T47D (cell line): ENCODE measurements around the gene SH3GL3.

Experiments
- DNase-seq, 2 experiments: peaks; one replicate each; pipeline versions ENCODE4 v3.0.0 to v3.0.0-alpha.2; 2011 to 2012; ENCODE audit warnings: low read depth in 1 of 2, low spot score in 1 of 2
- JUND ChIP-seq: IDR thresholded peaks from 2 replicates; pipeline ENCODE4 v1.6.1; 2012; ENCODE audit warnings: low read depth
- in situ Hi-C: cut with HindIII; loops from 2 replicates; pipeline ENCODE4 v1.10.0; 2016; ENCODE audit warnings: low sequenced_read_pairs, low pct_unique_long_range_greater_than_20kb

The SH3GL3 gene

GRCh38 chr15:83446904-83447709, at the start of gene SH3GL3:
Gene SH3GL3 (plus strand): TSS chr15:83447341. CDS start chr15:83447534, 193 bp downstream.
- peak; percentile 77 to 89 for DNase-seq
- no peak for TF ChIP-seq JUND
- in situ Hi-C loops: no loop called here

GRCh38 chr15:83398626-83399025, 48.5 kb upstream of the SH3GL3 start:
- in situ Hi-C loops: no loop called here
- no peak for TF ChIP-seq JUND
- no peak for DNase-seq

- in situ Hi-C loops: no loop called here
- DNase-seq: no peak
Observed at GRCh38 chr15:83404121-83404520, 43.0 kb upstream of the SH3GL3 start.

GRCh38 chr15:83410532-83410931, 36.6 kb upstream of the SH3GL3 start:
- peak in 1 of 2 experiments; percentile 34 for DNase-seq
- TF ChIP-seq JUND: no peak
- in situ Hi-C loops: no loop called here

More at GRCh38 chr15:83404121-83404520, 43.0 kb upstream of the SH3GL3 start:
- no peak for TF ChIP-seq JUND

- in situ Hi-C loops: no loop called here
- no peak for DNase-seq
- TF ChIP-seq JUND: no peak
Observed at GRCh38 chr15:83413054-83413719, 34.0 kb upstream of the SH3GL3 start.

- no peak for TF ChIP-seq JUND
- in situ Hi-C loops: no loop called here
- DNase-seq: no peak
Observed at GRCh38 chr15:83422081-83422480, 25.1 kb upstream of the SH3GL3 start.

- no peak for TF ChIP-seq JUND
- no peak for DNase-seq
- in situ Hi-C loops: no loop called here
Observed at GRCh38 chr15:83422541-83422940, 24.6 kb upstream of the SH3GL3 start.

- in situ Hi-C loops: no loop called here
- no peak for TF ChIP-seq JUND
Observed at GRCh38 chr15:83424101-83424500, 23.0 kb upstream of the SH3GL3 start.

GRCh38 chr15:83430441-83430840, 16.7 kb upstream of the SH3GL3 start:
- DNase-seq: no peak
- no peak for TF ChIP-seq JUND
- in situ Hi-C loops: no loop called here

More at GRCh38 chr15:83424101-83424500, 23.0 kb upstream of the SH3GL3 start:
- no peak for DNase-seq

- in situ Hi-C loops: no loop called here
- TF ChIP-seq JUND: no peak
- DNase-seq: no peak
Observed at GRCh38 chr15:83431521-83431920, 15.6 kb upstream of the SH3GL3 start.

- no peak for DNase-seq
- in situ Hi-C loops: no loop called here
- TF ChIP-seq JUND: no peak
Observed at GRCh38 chr15:83435202-83435601, 11.9 kb upstream of the SH3GL3 start.

GRCh38 chr15:83435782-83436181, 11.4 kb upstream of the SH3GL3 start:
- in situ Hi-C loops: no loop called here
- DNase-seq: no peak

GRCh38 chr15:83436513-83437158, 10.5 kb upstream of the SH3GL3 start:
- in situ Hi-C loops: no loop called here

More at GRCh38 chr15:83435782-83436181, 11.4 kb upstream of the SH3GL3 start:
- TF ChIP-seq JUND: no peak

More at GRCh38 chr15:83436513-83437158, 10.5 kb upstream of the SH3GL3 start:
- TF ChIP-seq JUND: no peak
- peak; percentile 16 to 64 for DNase-seq
